Stomach (tissue), 9 donors: ENCODE data around the gene AMN1. TPM values are rescaled to one million over a fixed set of nuclear protein-coding genes. Genes with fewer than 3 reads are reported as not detected.

ENCODE experiments used
- DNase-seq, 2 donors: peaks; one replicate each; pipeline versions ENCODE4 v3.0.0 to v3.0.0-alpha.2; 2013 to 2019
- H3K27ac ChIP-seq, 5 donors: fragments of 200-600 bp in 4 of 5; sonication (generic) in 4 of 5; one replicate each; pipeline ENCODE4 v1.5.1; 2013 to 2019; ENCODE audit warnings: mild to moderate bottlenecking in 1 of 5, moderate library complexity in 1 of 5
- H3K27me3 ChIP-seq, 3 donors: fragments of 200-600 bp; sonication (generic); one replicate each; pipeline ENCODE4 v1.5.1; 2017 to 2019; ENCODE audit warnings: mixed run types in 1 of 3
- H3K36me3 ChIP-seq, 4 donors: fragments of 200-600 bp; sonication (generic); 1 replicate in 3 of 4; 2 replicates in 1 of 4; pipeline ENCODE4 v1.5.1; 2016 to 2019
- H3K4me1 ChIP-seq, 4 donors: fragments of 200-600 bp; sonication (generic); one replicate each; pipeline ENCODE4 v1.5.1; 2016 to 2019
- H3K4me3 ChIP-seq, 4 donors: fragments of 200-600 bp; sonication (generic) in 3 of 4; one replicate each; pipeline ENCODE4 v1.5.1; 2016 to 2019; ENCODE audit warnings: mild to moderate bottlenecking in 1 of 4
- H3K9me3 ChIP-seq, 4 donors: fragments of 200-600 bp; sonication (generic); one replicate each; pipeline ENCODE4 v1.5.1; 2016 to 2019
- CTCF ChIP-seq, 7 experiments: fragments of 450-650 bp in 4 of 7; fragments of 200-600 bp in 3 of 7; sonication (generic) in 3 of 7; IDR thresholded peaks; one replicate each; pipeline ENCODE4 v1.5.1; 2016 to 2019; ENCODE audit warnings: antibody characterized with exemption in 7 of 7, control low read depth in 2 of 7, mild to moderate bottlenecking in 1 of 7
- EP300 ChIP-seq: sonication (generic); formaldehyde crosslinking; IDR thresholded peaks from one replicate; pipeline ENCODE4 v1.6.1; 2017; ENCODE audit warnings: antibody characterized with exemption
- POLR2A ChIP-seq, 4 donors: fragments of 450-650 bp; IDR thresholded peaks; one replicate each; pipeline ENCODE4 v1.6.1; 2016; ENCODE audit warnings: antibody characterized with exemption in 4 of 4, control low read depth in 2 of 4, mild to moderate bottlenecking in 1 of 4, moderate library complexity in 1 of 4
- POLR2AphosphoS5 ChIP-seq, 3 donors: sonication (generic); formaldehyde crosslinking; IDR thresholded peaks; one replicate each; pipeline ENCODE4 v1.6.1; 2016; ENCODE audit warnings: antibody characterized with exemption in 3 of 3
- WGBS, 5 donors: extraction: QIAGEN DNeasy Blood & Tissue Kit in 3 of 5; methylation state at CpG; one replicate each; pipeline versions ENCODE4 v1.1.5 to v1.1.7; 2013 to 2018; 5-methylcytosine and 5-hydroxymethylcytosine counted together
- intact Hi-C: fragments of 100-400 bp; cut with DNase I; formaldehyde crosslinking; loops from one replicate; pipeline ENCODE4 v1.15.1; 2023; ENCODE audit warnings: low total_unique reads
- polyA plus RNA-seq, 3 donors: library from polyadenylated mRNA; stranded (reverse); fragments of 200-250 nt; gene quantifications; one replicate each; pipeline ENCODE4 v1.2.3, GENCODE V29; 2013
- small RNA-seq, 4 donors: library from RNA; depleted of rRNA; stranded (forward); fragments of <200 nt; gene quantifications; one replicate each; pipeline ENCODE3, GENCODE V24; 2016
- total RNA-seq, 5 donors: library from RNA; depleted of rRNA; stranded (reverse); fragments of >200 nt; gene quantifications; one replicate each; pipeline versions ENCODE4 v1.1.0 to v1.2.3, GENCODE V29; 2014 to 2016
- donor health status: healthy with polysubstance abuse.
- donor health status: Bipolar disorder and iron deficiency.
- donor health status: healthy.

AMN1 gene
- total and polyA plus RNA-seq, 8 donors, result 2.9 to 131 (median 11.2) TPM; not detected in 1

- Histone ChIP-seq H3K36me3 (no peaks in the 10 kb centered on the region), H3K27me3 (no peaks in the 10 kb centered on the region), H3K4me3 (no peak overlapping the region), H3K27ac (no peak overlapping the region), H3K4me1 (peaks cover 0 to 12% (median 9%) of the 10 kb centered on the region in 4 donors), H3K9me3 (no peaks in the 10 kb centered on the region)
- WGBS, 5 donors, result 65 to 91% (median 76%) methylated on average over 7 of the region's 7 CpGs
- peak in 1 of 2 donors; percentile 13 for DNase-seq
- intact Hi-C loops, result no loop called here
- TF ChIP-seq POLR2A (IDR thresholded peaks at IDR 0.05) (no peak), EP300 (no peak), POLR2AphosphoS5 (IDR thresholded peaks at IDR 0.05) (no peak), CTCF (IDR thresholded peaks at IDR 0.05) (no peak)
These were observed 102.4 kb downstream of the AMN1 start for GRCh38 chr12:31626270-31626995.

- Histone ChIP-seq H3K27ac (no peak overlapping the region), H3K4me3 (no peak overlapping the region), H3K4me1 (peaks cover 0 to 3% (median 0%) of the 10 kb centered on the region in 4 donors), H3K27me3 (no peaks in the 10 kb centered on the region), H3K9me3 (no peaks in the 10 kb centered on the region), H3K36me3 (no peaks in the 10 kb centered on the region)
- intact Hi-C loops, result no loop called here
- no peak for TF ChIP-seq CTCF (IDR thresholded peaks at IDR 0.05)
- DNase-seq, result no peak
- WGBS, 5 donors, result 85 to 95% (median 91%) methylated on average over 4 of the region's 4 CpGs
These were observed 106.8 kb downstream of the AMN1 start for GRCh38 chr12:31622038-31622437.

Small RNA genes within 50 kb of the gene (small RNA-seq; reads per million reads assigned to genes)
- 0 reads per million in 4 donors for gene AC023157.2

Other genes starting within 250 kb of the AMN1 start
- gene DENND5B, start 137.9 kb downstream of the AMN1 start, total RNA-seq, result 10 to 100 TPM in 3 of 5 donors, 1 to 10 TPM in 2; 5.8 to 25.2 (median 13.2) TPM
- gene DENND5B, start 137.9 kb downstream of the AMN1 start, polyA plus RNA-seq, result 1 to 10 TPM; 1.1 to 2.0 (median 1.2) TPM
- gene ETFBKMT, start 69.3 kb downstream of the AMN1 start, total RNA-seq, result 1 to 10 TPM in 4 of 5 donors, not detected in 1; 1.7 to 5.0 (median 4.8) TPM
- gene ETFBKMT, start 69.3 kb downstream of the AMN1 start, polyA plus RNA-seq, result 1 to 10 TPM; 1.1 to 3.1 (median 2.4) TPM
- gene RESF1, start 230.4 kb upstream of the AMN1 start, total RNA-seq, result 100 to 1,000 TPM in 2 of 5 donors, 10 to 100 TPM in 3; 48.1 to 255 (median 80.0) TPM
- gene RESF1, start 230.4 kb upstream of the AMN1 start, polyA plus RNA-seq, result 10 to 100 TPM; 15.4 to 32.0 (median 25.8) TPM